Measurements from ENCODE around the gene FKBP8.

Gene FKBP8

DNA sequence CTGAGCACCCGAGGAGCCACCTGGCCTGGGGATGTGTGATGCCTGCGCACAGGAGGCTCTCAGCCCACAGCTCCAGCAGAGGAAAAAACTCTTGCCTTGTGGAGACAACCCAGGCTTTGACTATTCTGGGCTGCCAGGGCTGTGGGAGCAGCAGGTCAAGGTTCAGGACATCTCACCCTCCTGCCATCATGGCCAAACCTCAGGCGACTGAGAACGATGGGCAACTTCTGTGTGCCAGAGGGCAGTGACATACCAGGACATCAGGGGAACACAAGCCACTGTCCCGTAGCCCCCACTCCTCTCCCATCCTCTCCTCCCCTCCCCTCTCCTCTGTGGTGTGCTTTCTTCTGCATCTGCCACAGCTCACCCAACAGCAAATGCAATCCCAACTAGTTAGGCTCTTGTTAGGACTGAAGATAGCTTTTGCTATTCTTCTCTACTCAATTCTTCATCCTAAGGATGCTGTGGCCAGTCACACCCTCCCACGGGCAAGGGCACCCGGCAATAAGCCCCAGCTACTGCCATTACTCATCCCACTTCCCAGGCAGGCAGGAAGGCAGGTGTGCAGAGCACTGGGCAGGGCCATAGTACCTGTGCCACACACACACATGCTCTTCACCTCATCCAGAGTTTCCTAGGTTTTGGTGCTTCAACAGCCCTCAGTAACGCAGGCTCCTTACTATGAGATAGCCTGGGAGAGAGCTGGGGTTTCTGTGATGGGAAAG is 38.3 kb downstream of the FKBP8 start:
- in situ Hi-C loops (cut with MboI; ENCODE audit: low pct_unique_long_range_greater_than_20kb, low sequenced_read_pairs), result no loop called here

DNA sequence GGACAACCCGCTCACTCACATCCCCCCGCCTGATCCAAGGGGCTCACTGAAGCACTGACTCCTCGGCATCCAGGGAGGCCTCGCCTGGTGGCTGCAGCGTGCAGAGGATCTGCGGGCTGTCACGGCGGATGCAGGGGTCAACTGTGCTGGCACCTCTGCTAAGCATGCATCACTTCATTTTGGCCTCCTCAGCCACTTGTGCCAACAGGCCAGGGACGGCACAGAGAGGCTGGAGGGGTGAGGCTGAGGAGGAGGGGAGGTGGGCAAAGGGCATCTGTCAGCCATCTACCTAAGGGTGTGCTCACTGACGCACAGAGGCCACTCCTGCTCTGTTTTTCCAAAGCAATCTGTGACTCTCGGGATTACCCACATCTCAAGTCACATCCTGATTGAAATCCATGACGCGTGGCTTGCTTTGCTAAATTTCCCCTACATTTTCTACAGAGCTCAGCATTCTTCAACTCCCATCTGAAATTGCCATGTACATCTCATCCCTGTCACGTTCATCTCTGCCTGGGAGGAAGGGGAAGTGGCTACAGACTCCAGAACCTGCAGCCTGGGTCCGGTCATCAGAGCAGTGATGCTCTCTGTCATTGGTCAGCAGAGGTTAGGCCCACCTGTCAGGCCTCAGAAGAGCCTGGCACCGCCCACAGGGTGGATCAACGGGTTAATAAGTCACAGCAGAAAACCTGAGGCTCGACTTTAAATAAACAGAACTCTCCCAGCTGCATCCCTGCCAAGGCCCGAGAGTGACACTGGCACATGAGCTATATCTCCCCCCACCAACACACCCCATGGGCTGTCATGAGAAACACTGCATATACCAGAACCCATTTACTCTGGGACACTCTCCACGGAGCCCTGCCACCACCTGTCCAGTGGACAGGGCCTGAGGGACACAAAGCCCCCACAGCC is 39.1 kb downstream of the FKBP8 start:
- in situ Hi-C loops (cut with MboI; ENCODE audit: low pct_unique_long_range_greater_than_20kb, low sequenced_read_pairs), result no loop called here
- no peak for DNase-seq

More for the DNA sequence above, 38.3 kb downstream of the FKBP8 start:
- no peak for DNase-seq

DNA sequence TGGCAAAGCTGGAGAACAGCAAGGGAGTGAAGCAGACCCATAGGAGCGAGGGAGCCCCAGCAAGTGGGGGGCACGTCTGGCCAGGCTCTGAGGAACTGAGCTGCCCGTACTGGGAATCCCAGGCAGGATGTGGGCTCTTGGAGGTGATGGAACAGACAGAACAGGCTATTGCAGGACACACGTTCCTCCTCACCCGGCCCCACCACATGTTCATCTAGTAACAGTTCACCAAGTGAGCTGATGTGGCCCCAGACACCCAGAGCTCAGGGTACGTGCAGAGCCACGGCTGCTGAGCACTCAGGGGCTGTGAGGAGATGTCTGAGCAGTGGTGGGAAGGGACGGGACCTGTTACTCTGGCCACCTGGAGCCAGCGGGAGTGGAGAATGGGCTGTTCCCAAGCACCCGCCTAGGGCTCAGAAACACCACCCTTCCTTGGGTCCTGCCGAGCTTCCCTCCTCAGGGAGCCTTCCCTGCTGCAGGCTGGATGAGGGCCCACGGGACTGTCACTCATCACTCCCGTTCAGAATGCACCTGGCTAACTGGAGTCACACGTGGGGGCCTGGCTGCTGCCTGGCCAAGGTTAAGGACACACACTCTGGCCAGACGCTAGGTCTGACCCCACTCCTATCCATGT is 39.9 kb downstream of the FKBP8 start:
- in situ Hi-C loops (cut with MboI; ENCODE audit: low pct_unique_long_range_greater_than_20kb, low sequenced_read_pairs), result no loop called here
- DNase-seq, result no peak

DNA sequence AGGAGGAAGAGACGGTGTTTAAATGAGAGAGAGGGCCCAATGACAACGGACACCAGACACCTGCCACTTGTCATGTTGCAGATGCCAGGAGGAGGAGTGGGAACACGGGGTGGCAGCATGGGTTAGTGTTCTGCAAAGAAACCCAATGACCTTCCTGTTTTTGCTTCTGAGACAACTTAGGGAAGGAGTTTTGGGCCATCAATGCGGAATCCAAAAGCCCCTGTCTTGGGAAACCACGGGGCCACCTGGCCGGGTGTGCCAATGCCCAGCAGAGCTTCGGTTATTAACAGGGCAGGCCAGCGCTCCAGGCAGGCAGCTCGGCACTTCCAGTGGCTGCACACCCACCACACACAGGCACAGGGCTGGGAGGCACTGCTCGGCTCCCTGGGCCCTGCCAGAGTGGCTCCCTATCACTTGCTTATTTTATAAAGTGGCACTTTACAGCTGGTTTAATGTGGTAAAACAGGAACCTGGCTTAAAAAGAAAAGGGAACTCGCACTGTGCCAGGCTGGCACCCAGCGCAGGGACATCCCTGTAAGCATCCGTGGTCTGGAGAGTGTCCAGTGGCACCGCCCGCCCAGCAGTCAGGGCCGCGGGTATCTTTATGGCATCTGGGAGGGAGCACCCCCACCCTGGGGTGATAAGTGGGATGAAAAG is 40.6 kb downstream of the FKBP8 start:
- DNase-seq, result peak; percentile 57
- in situ Hi-C loops (cut with MboI; ENCODE audit: low pct_unique_long_range_greater_than_20kb, low sequenced_read_pairs), result no loop called here

DNA sequence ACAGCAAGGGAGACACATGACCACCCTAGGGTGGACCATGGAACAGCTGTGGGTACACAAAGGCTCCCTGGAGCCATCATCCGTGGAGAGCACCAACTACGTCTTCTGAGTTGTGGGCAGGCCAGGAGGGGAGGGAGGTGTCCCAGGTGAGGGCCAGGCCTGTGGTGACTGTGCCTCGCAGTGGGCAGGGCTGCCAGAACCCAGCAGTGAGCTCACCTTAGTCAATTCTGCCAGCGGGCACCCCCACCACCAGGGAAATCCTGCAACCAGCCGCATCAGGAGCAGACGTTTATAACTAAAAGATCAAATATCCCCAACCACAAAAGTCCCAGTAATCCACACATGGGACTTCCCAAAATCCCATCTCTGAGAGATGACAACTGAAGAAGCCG is 41.1 kb downstream of the FKBP8 start:
- in situ Hi-C loops (cut with MboI; ENCODE audit: low pct_unique_long_range_greater_than_20kb, low sequenced_read_pairs), result no loop called here
- DNase-seq, result no peak

DNA sequence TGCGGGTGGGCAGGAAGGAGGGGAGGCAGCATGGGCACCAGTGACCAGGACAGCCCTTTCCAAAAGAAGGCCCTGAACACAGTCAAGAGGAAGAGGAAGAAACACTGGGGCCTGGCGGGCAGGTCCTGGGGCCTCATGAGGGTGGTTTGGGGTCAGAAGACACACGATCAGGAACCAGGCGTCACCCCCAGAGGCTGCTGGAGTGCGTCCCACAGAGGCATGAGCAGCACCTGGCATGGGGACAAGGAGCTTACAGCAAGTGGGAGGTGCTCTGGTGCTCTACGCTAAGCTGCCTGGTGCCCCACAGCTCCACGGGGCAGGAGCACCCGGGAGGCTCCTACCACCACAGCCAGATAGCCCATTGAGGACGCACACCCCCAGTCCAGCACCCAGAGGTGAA is 41.5 kb downstream of the FKBP8 start:
- in situ Hi-C loops (cut with MboI; ENCODE audit: low pct_unique_long_range_greater_than_20kb, low sequenced_read_pairs), result no loop called here
- no peak for DNase-seq

DNA sequence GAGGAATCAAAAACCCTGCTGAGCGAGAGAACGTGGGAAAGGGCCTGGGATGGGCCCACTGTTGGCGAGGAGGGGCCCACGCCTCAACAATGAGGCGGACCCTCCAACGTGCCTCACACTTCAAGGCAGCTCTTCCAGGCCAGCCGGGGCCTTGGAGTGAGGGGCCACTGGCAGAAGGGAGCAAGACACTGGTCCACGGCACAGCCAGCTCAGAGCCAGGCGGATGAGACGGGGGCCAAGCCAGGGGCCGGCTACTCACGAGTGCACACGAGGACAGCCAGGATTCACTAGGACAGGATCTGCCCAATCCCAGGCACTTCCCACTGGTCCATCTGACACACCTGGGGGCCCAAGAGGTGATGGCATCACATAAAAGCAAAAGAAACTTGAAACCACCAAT is 42.0 kb downstream of the FKBP8 start:
- no peak for DNase-seq
- in situ Hi-C loops (cut with MboI; ENCODE audit: low pct_unique_long_range_greater_than_20kb, low sequenced_read_pairs), result no loop called here

DNA sequence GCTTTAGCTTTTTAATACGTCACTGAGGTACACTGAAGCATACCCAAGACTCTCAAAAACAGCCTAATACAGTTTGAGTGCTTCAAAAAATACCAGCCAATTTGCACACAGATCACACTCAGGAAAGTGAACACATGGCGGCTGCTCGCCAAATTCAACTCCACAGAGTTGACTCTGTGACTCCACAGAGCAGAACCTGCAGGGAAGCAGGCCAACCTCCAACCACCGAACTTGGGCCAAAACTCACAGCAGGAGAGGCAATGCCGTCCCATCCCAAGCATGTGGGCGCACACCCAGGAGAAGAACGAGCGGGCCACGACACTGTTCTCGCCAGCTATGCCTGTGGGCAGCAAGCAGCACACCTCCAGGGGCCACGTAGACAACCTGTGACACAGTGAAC is 42.6 kb downstream of the FKBP8 start:
- DNase-seq, result no peak
- in situ Hi-C loops (cut with MboI; ENCODE audit: low pct_unique_long_range_greater_than_20kb, low sequenced_read_pairs), result no loop called here

DNA sequence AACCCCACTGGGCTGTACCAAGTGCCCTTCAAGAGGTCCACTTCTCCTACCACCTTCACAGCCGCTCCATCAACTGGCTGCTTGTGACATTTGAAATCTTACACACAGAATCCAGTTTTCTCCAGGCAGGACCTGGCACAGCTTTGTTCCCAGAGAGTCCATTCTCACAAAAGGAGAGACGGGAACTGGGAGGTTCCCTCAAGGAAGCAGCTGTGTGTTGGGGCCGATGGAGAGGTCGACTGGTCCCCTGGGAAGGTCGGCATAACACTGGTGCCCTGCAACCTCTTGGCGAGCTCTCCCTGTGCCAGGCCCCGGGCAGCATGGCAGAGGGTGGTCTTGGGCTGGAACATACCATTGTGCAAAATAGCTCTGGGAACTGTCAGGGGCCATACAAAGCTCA is 43.0 kb downstream of the FKBP8 start:
- in situ Hi-C loops (cut with MboI; ENCODE audit: low pct_unique_long_range_greater_than_20kb, low sequenced_read_pairs), result no loop called here

DNA sequence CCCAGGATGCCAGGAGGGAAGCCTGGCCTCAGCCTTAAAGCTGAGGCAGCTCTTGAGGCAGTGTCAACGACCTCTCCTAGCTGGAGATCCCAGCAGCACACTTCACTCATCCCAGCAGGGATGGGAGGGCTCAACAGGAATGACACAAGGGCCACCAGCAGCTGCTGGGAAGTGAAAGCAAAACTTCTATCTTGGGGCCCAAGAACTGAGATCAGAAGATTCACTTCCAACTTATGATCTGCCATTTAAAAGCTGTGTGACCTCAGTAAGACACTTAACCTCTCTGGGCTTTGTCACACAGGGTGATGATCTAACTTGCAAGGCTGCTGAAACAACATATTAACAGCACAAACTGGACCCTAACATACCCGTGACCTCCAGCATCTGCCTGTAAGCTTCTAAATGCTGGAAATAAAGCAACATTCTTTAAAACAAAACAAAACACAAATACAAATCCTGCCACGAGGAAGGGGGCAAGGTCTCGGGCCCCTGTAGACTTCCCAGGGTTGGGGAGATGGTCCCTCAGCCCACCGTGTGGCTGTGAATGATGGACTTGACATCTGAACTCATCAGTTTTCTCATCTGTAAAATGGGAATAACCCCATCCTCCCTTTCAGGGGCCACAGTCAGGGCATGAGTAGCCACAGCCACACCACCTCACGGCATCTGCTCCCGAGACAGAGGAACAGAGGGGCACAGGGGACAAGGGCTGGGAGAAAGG is 44.2 kb downstream of the FKBP8 start:
- in situ Hi-C loops (cut with MboI; ENCODE audit: low pct_unique_long_range_greater_than_20kb, low sequenced_read_pairs), result no loop called here
- no peak for DNase-seq

More for the DNA sequence above, 43.0 kb downstream of the FKBP8 start:
- DNase-seq, result no peak

DNA sequence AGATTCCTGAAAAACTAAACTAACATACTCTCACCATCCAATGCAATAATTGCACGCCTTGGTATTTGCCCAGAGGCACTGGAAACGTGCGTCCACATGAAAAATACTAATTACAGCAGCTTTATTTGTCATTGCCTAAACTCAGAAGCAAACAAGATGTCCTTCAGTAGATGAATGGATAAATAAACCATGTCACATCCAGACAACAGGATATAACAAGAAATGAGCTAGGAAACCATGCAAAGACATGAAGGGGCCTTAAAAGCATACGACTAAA is 46.5 kb downstream of the FKBP8 start:
- in situ Hi-C loops (cut with MboI; ENCODE audit: low pct_unique_long_range_greater_than_20kb, low sequenced_read_pairs), result no loop called here
- DNase-seq, result no peak

DNA sequence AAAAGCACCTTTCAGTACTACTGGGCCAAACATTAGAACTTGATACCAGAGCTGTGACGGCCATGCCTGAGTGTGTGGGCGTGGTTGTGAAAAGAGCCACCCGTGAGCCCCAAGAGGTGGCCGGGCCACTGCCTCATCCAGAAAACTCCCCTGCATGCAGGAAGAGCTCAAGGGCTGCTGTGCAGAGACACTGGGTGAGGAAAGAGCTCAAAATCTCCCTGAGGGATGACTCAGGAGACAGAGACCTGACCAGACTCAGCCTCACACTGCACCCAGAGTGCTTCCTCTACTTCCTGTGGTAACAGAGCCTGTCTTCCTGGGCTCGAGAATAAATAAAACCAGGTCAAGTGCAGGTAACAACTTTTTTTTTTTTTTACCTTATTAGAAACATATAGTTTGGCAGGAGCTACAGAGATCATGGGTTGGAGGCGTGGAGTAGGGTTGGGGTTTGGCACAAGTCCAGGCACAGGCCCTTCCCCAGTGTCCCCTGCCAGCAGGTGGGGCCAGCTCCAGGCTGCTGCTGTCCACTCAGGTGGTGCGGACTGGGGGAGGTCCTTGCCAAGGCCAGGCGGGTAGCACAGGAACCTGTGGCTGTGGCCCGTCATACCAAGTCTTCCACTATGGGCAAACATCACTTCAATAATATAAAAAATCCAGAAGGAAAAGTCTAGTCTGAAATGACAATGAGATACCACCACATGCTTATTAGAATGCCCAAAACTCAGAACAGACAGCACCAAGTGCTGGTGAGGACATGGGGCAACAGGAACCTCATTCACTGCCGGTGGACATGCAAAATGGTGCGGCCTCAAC is 47.0 kb downstream of the FKBP8 start:
- in situ Hi-C loops (cut with MboI; ENCODE audit: low pct_unique_long_range_greater_than_20kb, low sequenced_read_pairs), result no loop called here
- DNase-seq, result peak; percentile 45

DNA sequence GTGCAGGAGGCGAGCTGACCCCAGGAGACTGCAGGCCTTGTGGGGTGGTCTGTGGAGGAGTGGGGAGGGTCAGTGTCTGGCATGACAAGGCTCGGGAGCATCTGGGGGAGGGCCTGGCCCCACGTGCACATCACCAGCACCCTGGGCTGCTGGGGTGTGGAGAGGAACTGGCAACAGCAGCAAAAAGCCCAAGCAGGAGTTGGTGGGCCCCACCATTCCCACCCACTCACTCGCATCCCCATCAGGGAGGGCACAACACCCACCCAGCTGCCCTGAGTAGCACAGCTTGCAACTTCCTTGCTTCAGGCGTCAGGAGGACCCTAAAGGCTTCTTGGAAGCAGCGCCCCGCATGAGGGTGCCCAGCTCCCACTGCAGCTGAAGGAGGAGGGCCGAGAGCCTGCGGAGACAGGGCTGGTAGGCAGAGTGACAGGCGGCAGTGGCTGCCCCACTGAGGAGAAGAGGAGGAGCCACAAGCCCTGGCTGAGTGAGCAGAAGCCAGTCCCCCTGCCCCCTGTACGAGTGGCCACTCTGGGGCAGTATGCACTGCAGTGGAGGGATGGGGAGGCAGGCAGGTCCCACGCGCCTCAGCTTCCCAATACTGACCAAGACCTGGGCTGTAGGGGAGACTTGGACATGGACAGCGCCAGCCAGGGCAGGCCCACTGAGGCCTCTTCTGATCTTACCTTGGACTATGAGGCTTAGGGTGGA is 48.0 kb downstream of the FKBP8 start:
- in situ Hi-C loops (cut with MboI; ENCODE audit: low pct_unique_long_range_greater_than_20kb, low sequenced_read_pairs), result no loop called here
- no peak for DNase-seq

DNA sequence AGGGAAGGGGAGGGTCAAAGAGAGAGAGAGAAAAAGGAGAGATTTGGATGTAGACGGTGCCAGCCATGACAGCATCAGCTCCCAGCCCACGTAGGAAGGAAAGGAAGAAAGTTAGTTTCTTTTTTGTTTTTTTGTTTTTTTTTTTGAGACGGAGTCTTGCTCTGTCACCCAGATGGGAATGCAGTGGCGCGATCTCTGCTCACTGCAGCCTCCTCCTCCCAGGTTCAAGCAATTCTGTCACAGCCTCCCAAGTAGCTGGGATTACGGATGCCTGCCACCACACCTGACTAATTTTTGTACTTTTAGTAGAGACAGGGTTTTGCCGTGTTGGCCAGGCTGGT is 49.1 kb downstream of the FKBP8 start:
- in situ Hi-C loops (cut with MboI; ENCODE audit: low pct_unique_long_range_greater_than_20kb, low sequenced_read_pairs), result no loop called here
- no peak for DNase-seq

DNA sequence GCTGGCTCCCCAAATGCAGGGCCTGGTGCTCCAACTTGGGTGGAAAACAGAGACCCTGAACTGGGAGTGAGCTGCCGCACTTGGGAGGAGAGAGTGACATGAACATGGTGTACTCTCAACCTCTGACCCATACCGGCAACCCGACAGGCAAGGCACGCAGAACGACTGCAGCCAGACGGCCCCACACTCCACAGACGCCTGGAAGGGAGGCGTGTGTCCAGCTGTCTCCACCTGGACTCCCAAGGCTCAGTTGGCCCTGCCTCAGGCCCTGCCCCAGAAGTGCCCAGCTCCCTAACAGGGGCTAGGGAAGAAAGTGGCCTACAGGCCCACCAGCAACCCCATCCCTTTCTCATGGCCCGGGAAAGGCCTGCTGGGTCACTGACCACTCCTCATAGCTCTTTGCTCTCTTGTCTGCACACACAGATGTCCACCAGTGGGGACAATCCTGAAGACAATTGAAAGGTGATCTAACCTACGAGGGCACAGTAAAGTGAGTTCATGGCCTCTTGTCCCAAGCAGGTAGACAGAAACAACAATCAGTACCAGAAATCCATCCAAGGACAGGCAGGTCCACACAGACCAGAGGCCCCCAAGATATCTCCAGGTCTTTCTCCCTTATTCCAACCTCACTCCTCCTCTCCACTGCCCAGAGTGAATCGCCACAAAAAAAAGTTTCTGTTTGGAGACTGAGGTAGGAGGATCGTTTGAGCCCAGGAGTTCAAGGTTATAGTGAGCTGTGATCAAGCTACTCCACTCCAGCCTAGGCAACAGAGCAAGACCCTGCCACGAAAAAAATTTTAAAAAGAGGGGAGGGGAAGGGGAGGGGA is 49.7 kb downstream of the FKBP8 start:
- in situ Hi-C loops (cut with MboI; ENCODE audit: low pct_unique_long_range_greater_than_20kb, low sequenced_read_pairs), result no loop called here
- no peak for DNase-seq

DNA sequence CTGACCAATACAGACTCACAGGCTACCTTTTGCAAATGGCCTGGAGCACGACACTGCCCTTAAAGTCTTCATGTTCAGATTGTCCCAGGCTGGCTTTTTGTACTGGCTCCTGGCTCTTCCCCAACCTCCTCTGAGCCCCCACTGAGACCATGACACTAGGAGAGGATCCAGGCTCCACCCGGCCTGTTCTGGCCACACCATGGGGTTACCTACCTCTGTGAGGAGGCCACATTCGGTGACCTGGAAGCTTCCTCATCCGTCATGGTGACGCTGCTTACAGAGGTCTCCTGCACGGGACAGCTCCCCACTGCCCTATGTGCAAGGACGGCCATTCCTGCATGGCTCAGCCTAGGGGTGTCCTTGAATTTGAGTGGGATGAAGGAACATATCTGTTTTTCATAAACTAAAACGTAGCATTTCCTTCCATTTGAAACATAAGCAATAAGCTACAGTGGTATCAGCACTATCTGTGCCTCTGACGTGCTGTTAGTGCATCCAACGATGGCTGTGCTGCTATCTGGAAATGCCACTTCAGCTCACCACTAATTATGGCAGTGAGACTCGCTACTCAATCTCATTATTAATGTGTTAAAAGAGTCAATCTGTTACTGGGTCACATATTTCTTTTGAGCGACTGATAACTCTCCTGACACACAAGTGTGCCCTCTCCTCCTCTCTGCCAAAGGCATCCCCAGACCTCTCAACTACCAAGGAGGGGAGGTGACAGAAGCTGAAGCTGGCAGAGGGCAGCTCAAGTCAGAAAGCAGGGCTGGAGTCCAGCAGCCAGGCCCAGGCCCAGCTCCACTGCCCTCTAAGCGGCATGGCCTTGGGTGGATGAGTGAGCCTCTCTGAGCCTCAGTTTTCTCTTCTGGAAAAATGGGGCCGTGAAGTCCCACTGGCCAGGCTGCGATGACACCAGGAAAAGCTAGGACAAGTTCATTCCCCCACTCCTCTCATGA is 51.1 kb downstream of the FKBP8 start:
- in situ Hi-C loops (cut with MboI; ENCODE audit: low pct_unique_long_range_greater_than_20kb, low sequenced_read_pairs), result no loop called here
- no peak for DNase-seq

Measured in KBM-7 (cell line).